HG03135 (cell line): Measurements from ENCODE around the gene SLC26A9.

Experiments
- ATAC-seq: cut with Tn5 transposase; IDR thresholded peaks from one replicate; pipeline ENCODE4 v1.9.1; 2021; ENCODE audit warnings: mild to moderate bottlenecking, moderate library complexity; ENCODE audit not compliant: unreplicated experiment

SLC26A9 gene, protein sequence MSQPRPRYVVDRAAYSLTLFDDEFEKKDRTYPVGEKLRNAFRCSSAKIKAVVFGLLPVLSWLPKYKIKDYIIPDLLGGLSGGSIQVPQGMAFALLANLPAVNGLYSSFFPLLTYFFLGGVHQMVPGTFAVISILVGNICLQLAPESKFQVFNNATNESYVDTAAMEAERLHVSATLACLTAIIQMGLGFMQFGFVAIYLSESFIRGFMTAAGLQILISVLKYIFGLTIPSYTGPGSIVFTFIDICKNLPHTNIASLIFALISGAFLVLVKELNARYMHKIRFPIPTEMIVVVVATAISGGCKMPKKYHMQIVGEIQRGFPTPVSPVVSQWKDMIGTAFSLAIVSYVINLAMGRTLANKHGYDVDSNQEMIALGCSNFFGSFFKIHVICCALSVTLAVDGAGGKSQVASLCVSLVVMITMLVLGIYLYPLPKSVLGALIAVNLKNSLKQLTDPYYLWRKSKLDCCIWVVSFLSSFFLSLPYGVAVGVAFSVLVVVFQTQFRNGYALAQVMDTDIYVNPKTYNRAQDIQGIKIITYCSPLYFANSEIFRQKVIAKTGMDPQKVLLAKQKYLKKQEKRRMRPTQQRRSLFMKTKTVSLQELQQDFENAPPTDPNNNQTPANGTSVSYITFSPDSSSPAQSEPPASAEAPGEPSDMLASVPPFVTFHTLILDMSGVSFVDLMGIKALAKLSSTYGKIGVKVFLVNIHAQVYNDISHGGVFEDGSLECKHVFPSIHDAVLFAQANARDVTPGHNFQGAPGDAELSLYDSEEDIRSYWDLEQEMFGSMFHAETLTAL

DNA sequence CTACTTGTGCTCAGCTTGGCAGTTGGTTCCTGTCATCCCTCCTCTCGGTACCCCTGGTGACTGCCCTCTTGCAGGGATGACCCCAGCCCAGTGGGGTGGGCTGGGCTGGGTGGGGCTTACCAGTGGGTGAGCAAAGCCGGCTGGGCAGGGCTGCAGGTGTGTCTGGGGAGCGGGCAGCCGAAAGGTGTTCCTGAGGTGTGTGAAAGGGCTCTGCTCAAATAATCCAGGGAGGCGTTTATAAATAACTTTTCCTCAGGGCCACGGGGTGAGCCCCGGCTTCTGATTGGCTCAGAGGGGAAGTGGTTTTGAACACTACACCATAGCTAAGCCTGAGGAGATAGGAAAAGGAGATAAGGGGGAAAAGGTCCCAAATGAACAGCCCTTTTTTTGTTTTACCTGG lies at the start of gene SLC26A9:
TSS of gene SLC26A9 (minus strand) at position 212 of the 400 bp plus-strand sequence. CDS start 7,636 bp downstream, outside the sequence.
- ATAC-seq, result no peak

DNA sequence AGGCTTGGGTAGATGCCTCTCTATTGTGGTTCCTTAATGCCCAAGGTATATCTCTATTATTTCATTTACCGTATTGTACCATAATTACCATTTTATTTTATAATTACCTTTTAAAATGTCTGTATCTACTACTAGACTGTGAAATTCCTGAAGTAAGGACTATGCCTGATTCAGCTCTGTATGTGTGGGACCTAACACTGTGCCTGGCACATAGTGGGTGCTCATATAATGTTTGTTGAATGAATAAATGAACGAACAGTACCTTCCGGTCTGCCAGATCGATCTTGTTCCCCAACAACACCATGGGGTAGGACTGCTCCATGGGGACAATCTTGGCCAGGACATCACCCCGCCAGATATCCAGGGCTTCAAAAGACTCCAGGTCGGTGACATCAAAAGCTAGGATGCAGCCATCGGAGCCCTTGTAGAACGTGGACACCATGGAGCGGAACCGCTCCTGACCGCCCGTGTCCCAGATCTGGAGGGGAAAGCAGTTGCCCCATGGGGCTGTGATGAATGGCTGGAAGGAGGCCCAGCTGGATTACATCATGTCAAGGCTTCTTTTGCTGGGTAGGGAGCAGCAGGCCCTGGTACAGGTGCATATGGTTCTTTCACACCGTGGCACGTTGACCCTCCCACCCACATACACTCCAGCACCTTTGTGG lies 49.1 kb upstream of the SLC26A9 start:
- no peak for ATAC-seq

DNA sequence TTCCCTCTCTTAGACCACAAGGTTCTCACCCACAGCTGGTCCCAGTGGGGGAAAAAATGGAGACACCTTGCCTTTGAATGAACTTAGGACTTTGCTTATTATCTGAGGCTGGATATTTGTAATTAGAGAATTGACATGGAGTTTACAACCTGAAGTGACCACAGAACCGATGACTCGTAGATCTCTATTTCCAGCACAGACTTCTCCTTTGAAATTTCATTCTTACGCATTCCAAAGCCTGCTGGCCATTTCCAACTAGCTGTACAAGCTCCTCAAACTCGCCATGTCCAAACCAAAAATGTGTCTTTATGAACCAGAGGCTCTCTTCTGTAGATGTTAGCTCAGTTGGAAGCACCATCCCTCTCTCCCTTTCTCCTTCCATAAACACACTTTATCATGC lies 48.0 kb upstream of the SLC26A9 start:
- no peak for ATAC-seq

DNA sequence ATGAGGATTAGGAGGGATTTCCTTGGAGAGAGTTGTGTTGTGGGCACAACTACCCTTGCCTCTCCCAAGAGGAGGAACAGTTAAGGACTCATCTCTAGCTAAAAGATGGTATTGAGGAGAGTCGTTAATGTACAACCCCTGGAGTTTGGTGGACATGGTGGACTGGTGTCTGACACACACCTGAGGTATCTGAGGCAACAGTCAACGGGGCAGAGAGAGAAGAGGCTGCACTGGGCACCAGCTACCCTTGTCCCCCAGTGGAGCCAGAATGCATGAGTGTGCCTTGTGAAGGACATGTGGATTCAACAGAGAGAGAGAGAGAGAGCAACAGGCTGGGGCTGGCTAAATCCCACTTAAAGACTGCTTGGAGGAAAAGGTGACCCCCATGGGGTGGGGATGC lies 47.0 kb upstream of the SLC26A9 start:
- ATAC-seq, result no peak

DNA sequence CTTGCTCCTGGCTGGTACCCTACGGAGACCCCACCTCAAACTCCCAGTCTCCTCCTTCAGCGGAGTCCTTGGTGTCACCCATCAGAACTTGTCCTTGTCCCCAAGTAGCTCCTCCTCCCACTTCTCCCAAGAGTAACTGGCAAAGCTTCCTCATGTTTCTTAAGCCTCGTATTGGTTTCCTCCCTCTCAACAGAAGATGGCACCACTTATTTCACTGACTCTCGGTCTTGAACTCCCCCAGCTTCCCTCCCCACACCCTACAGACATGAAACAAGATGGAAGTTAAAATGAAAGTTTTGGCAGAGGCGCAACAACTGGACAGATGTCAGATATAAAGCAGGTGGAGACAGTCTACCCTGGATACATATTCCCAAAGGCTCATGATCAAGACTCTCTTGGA lies 46.5 kb upstream of the SLC26A9 start:
- no peak for ATAC-seq

DNA sequence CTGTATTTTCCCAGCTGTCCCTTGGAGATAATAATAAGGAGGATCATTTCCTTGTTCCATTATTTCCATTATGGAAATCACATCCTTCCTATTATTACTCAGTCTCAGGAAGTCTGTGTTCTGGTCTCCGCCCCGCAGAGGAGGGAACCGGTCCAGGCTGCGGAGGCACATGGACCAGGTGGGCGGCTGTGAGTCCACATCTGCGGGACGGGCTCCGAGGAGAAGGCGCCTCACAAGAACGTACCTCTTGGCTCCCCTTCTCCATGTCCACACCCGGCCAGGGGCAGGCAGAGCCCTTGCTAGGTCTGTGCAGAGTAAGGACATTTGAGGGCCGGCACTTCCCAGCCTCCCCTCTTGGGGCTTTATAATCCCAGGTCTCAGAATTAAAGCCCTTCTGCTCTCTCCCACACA lies 45.3 kb upstream of the SLC26A9 start:
- no peak for ATAC-seq

DNA sequence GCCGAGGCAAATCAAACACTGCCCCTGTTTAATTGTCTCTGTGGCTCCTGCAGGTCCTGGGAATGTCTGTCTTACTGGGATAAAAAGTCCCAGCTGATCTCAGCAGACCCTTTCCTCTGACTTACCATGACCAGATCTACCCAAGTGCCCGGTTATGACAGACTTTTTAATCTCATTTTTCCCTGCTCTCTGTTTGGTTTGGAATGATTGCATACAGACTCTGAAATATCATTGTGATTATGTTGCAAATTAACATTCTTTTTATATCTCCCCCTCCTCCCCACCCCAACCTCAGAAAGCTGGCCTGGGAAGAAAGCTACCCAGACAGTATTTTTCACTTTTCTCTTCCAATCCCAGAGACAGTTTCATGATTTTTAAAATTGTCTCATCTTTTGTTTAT lies 43.6 kb upstream of the SLC26A9 start:
- ATAC-seq, result no peak

DNA sequence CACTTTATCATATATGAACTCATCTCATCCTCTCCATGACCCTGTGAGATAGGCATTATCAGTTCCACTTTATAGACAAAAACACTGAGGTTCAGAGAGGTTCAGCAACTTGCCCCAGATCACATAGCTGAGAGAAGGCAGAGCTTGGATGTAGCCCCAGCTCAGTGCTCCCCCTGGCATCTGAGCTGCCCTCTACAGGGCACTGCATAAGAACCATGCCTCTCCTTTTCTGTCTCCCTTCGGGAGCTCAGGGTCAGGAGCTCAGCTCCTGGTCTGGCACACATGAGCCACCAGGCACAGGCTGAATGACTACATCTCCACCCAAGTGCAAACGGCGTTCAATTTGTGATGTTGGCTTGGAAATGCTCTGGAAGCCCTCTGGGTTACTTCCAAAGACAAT lies 43.0 kb upstream of the SLC26A9 start:
- no peak for ATAC-seq

DNA sequence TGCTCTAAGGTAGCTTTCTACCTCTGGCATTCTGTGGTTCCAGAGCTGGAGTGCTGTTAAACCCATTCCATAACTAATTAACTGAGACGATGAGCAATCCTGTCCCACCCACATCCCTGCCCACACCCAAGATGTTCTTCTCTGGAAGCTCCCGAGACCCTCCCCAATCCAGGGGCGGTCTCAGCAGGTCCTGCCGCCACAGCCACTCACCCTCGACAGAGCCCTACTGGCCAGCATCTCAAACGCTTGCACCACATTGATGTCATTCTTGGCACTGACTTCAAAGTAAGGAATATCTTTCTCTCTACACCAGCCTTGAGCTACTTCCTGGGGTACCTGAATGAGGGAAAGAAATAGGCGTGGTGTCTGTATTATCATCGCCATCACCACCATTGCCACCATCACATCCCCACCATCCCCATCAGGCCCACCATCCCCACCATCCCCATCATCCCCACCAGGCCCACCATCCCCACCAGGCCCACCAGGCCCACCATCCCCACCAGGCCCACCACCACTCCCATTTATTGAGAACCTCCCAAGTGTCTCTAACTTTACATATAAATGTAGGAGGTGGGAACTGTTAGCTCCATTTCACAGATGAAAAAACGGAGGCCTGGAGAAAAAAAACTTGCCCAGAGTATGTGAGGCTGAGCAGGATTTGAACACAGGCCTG lies 42.2 kb upstream of the SLC26A9 start:
- ATAC-seq, result no peak

DNA sequence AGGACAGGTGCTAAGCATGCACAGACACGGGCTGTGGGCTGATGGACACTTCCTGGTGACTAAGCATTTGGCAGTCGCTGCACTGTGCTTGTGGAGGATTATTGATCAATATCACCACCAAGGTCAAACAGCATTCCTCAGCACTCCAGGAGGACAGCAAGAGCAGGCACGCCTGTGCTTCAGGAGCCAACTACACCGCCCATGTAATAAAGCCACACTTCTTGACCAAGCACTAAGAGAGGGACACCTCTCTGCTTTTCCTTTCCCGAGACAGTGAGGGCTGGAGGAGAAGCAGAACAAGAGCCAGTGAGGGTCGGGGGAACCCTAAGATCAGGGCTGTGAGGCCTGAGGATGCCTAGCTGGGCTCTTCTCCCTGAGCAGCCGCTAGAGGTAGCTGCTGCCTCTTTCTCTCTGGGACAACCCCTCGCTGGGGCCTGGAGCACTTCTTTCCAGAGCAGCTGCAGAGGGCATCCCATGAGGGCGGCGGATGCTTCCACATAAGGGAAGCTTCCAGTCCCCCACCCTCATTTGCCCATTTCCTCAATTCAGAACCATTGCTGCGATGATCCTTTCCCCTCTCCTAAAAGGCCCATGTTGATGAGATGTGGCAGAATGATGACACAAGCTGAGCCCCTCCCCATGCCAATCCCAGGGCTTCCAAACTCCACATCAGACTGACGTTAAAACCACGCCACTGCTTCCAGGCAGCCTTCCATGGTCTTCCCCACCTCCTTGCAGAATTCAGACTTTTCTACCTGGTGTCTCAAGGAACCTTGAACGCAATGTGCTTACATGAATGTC lies 40.9 kb upstream of the SLC26A9 start:
- no peak for ATAC-seq

DNA sequence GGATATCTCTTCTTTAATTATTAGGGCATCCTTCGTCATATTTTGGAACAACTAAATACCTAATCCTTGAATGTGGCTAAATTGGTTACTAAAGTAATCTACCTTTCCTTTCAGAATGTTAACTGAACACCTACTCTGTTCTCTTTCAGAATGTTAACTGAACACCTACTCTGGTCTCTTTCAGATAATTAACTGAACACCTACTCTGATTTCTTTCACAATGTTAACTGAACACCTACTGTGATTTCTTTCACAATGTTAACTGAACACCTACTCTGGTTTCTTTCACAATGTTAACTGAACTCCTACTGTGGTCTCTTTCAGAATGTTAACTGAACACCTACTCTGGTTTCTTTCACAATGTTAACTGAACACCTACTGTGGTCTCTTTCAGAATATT lies 38.0 kb upstream of the SLC26A9 start:
- ATAC-seq, result no peak

DNA sequence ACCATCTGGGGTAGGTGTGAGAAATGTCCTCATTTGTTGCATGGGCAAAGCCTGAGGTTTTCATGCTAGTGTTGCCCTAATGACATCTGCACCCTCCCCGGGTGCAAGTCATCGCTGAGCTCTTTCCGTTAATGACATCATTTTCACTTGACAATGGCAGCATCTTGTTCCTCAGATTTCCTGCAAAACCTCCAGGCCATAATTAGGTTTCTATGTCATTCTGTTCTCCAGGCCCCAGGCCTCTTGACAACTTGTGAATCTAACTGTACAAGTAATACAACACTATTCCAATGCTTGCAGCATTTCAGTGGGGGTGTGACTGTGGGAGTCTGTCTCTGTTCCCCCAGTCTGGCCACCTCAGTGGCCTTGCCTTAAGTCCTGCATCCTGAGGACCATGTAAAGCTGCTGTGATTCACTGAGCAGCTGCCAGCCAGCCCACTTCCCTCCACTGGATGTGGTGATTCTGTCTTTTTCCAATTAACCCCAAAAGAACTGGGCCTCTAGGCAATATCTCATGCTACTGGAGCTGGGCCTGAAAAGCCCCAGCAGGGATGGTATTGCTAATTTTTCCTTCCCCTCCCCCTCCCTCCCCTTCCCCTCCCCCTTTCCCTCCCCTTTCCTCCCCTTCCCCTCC lies 37.1 kb upstream of the SLC26A9 start:
- no peak for ATAC-seq

DNA sequence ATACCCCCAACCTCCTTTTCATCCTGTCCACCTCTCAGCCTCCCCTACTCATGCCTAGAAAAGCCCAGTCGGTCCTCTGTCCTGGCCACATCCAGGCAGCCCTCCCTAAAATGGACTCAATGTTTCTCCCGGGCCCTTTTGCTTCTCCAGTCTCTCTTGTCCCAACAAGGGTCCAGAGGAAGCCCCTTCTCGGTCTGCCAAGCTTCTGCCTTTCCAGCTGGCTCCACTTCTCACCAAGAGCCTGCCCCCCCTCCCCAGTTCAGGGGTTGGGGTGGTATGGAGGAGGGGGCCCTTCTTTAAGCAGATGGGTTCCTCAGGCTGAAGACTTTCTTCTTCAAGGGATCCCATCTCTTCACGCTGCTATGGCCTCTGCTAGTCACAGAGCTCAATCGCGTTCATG lies 36.0 kb upstream of the SLC26A9 start:
- ATAC-seq, result no peak

DNA sequence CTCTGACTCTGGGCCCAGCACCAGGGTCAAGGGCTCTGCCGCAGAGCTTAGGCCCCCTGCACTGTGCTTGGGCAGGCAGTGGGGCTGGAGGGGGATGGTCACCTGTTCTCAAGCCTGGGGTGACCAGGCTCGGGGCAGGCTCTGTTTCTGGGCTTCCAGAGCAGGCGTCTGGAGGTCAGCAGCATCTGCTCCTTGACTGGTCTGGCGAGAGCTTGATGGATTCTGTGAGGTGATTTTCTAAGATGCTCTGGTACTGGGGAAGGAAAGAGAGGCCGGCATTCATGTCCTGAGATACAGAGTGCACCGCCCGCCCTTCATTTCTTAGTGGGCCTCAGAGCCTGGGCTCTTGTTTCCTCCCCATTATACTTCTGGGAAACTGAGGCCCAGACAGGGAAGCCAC lies 35.4 kb upstream of the SLC26A9 start:
- ATAC-seq, result no peak

DNA sequence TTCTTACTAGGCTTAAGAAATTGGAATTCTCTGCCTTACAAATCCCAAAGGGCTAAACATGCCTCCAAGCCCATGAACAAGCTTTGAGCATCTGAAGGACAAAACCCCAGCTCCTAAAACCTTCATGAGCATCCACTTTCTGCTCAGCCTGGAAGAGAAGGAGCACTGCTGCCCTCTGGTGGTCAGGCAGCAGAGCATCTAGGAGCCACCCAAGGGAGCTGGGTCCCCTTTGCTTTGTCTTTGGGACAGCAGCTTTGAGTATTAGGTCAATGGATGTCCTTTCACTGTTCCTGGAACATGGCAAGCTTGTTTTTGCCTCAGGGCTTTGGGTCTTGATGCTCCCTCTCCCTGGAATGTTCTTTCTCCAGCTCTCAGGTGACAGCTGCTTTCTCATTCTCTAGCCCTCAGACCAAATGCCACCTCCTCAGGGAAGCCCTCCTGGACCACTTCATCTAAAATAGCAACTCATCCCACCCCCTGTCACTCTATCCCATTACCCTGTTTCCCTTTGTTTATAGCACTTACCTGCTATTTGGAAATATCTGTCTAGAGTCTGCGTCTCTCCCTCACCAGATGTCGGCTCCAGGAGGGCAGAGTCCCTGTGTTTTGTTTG lies 34.3 kb upstream of the SLC26A9 start:
- ATAC-seq, result no peak

DNA sequence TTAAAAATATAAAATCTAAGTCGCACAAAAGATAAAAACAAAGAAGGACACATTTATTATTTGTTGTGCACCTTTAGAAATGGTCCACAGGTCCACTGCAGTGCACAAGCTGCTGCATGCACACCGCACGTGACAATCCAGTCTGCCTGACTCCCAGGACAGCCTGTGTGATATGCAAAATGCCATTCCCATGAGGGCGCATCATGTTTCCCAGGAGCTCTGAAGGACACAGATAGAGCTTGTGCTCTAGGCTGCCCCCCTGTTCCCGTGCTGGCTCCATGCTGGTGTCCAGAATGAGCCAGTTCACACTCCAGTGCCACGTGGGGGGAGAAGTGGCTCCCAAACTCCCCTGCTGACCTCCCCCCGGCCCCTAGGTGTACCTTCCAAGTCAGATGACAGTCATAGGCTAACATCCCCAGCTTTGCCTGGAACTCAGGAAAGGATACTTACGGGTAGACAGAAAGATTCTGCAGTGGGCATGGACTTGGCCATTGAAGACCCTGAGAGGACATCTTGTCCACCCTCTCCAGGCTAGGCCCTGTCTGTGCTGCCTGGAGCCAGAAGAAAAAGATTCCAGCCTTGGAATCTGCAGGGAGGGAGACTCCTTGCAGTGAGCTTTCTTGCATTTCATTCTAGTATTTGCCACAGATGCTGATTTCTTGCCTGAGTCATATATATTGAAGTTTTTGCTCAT lies 33.6 kb upstream of the SLC26A9 start:
- no peak for ATAC-seq

DNA sequence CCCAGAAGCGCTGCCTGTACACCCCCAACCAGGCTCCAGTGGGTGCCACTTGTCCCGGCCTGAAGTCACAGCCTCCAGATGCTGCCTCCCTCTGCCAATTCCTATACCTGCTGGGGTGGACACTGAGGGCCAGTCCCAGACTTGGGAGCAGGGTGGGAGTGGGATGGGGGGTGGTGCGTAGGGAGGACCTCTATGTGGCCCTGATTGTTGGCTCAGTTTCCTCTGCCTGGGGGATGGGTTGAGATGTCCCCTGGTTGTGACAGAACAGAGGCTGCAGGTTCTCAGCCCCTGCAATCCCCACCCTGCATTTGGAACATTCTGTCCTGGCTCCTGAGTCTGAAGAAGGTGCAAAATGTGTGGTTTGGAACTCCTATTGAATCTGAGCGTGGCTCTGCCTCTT lies 32.8 kb upstream of the SLC26A9 start:
- ATAC-seq, result no peak

DNA sequence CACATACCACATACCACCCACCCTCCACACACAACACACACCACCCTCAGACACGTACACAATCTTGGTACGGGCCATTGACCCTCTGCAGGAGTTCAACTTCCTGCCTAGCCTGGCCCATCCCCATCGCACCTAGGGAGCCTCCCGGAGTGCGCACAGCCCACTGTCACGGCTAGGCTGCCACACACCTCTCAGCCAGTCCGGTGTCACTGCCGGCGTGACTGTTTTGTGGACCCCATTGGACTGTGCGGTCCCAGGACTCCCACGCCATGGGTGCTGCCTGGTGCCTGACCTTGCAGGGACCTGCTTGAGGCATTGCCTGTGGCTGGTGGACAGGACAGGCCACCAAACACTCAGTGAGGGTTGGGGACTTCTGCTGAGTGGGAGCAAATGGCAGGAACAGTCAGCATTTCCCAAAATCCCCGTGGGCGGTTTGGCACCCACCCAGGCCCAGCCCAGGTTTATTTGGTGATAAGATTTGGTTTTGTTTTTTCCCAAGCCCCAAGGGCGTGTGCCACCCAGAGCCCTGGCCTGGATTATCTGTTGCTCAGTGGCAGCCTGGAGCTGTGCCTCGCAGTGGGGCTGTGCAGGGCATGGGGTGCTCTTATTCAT lies 32.2 kb upstream of the SLC26A9 start:
- no peak for ATAC-seq
